Breast epithelium (tissue), 3 donors: Measurements from ENCODE around the gene CIPC.

Experiments
- CTCF ChIP-seq, 3 donors: fragments of 450-650 bp; IDR thresholded peaks; one replicate each; pipeline ENCODE4 v1.5.1; 2016 to 2017; ENCODE audit warnings: antibody characterized with exemption in 3 of 3, mild to moderate bottlenecking in 3 of 3, moderate library complexity in 3 of 3
- POLR2A ChIP-seq: fragments of 450-650 bp; IDR thresholded peaks from one replicate; pipeline ENCODE4 v1.6.1; 2016; ENCODE audit warnings: antibody characterized with exemption, mild to moderate bottlenecking, moderate library complexity
- POLR2AphosphoS5 ChIP-seq, 3 donors: sonication (generic); formaldehyde crosslinking; IDR thresholded peaks; one replicate each; pipeline ENCODE4 v1.6.1; 2017; ENCODE audit warnings: antibody characterized with exemption in 3 of 3

GRCh38 chr14:77083082-77083481, 15.0 kb upstream of the CIPC start:
- TF ChIP-seq POLR2A (no peak), POLR2AphosphoS5 (IDR thresholded peaks at IDR 0.05) (no peak), CTCF (IDR thresholded peaks at IDR 0.05) (no peak)
